Ascending aorta (tissue), 2 donors: Measurements from ENCODE around the gene IFITM1. TPM values are rescaled to one million over a fixed set of nuclear protein-coding genes. Genes with fewer than 3 reads are reported as not detected.
"Not testable (repeated sequence)": the region's sequence is repeated elsewhere in the genome, so short reads cannot be mapped to it uniquely, and the experiment has no call there.

Experiments
- DNase-seq, 2 donors: peaks; one replicate each; pipeline ENCODE4 v3.0.0-alpha.2; 2019; ENCODE audit warnings: low spot score in 2 of 2
- H3K27ac ChIP-seq, 2 donors: fragments of 200-600 bp; sonication (generic); one replicate each; pipeline ENCODE4 v1.5.1; 2016 to 2017; ENCODE audit warnings: mild to moderate bottlenecking in 1 of 2
- H3K27me3 ChIP-seq: fragments of 200-600 bp; sonication (generic); one replicate; pipeline ENCODE4 v1.5.1; 2017
- H3K36me3 ChIP-seq, 2 donors: fragments of 200-600 bp; sonication (generic); one replicate each; pipeline ENCODE4 v1.5.1; 2016
- H3K4me1 ChIP-seq, 2 donors: fragments of 200-600 bp; sonication (generic); one replicate each; pipeline ENCODE4 v1.5.1; 2016 to 2017; ENCODE audit warnings: mild to moderate bottlenecking in 1 of 2
- H3K4me3 ChIP-seq, 2 donors: fragments of 200-600 bp; sonication (generic); one replicate each; pipeline ENCODE4 v1.5.1; 2016 to 2017; ENCODE audit warnings: mild to moderate bottlenecking in 1 of 2
- H3K9me3 ChIP-seq, 2 donors: fragments of 200-600 bp; sonication (generic); one replicate each; pipeline ENCODE4 v1.5.1; 2016
- intact Hi-C: fragments of 100-400 bp; cut with DNase I; formaldehyde crosslinking; loops from one replicate; pipeline ENCODE4 v1.15.1; 2023
- total RNA-seq: library from RNA; depleted of rRNA; stranded (reverse); fragments of >200 nt; gene quantifications from one replicate; pipeline ENCODE4 v1.1.0, GENCODE V29; 2016
- TF ChIP-seq, protein P1 (sequence below), 3 experiments: fragments of 200-600 bp in 2 of 3; fragments of 450-650 bp in 1 of 3; sonication (generic) in 2 of 3; IDR thresholded peaks; one replicate each; pipeline ENCODE4 v1.5.1; 2016 to 2019; ENCODE audit warnings: antibody characterized with exemption in 3 of 3, mild to moderate bottlenecking in 1 of 3, moderate library complexity in 1 of 3

Gene IFITM1
- total RNA-seq, 1 donor from 2014 or later = 650 TPM

DNA sequence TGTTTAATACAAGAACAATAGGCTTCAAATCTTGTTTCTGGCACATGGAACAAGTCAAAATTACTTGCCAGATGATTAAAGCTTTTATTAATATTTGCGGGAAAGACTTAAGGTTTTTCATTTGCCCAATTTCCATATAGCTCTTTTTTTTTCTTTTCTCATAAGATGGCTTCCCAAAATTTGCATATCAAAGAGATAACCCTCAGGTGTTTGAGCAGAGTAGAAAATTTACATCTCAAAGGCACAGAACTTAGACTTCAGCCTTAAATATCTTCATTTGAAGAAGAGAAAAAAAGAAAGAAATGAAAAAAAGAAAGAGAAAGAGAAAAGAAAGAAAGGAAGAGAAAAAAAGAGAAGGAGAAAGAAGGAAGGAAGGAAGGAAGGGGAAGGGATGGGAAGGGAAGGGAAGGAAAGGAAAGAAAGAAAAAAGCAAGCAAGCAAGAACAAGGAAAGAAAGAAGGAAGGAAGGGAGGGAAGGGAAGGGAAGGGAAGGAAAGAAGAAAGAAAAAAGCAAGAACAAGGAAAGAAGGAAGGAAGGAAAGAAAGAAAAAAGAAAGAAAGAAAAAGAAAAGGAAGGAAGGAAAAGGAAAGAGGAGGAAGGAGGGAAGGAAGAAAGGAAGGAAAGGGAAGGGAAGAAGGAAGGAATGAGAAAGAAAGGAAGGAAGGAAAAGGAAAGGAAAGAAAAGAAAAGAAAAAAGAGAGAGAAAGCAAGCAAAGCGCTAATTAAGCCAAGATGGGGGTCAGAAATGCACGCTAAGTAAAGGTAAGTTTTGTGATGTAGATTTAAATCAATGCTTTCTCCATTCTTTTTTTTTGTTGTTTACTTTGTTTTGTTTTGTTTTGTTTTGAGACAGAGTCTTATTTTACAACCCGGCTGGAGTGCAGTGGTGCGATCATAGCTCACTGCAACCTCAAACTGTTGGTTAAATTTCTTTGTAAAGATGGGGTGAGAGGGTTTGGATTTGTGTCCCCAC, 27.0 kb downstream of the IFITM1 start:
- Histone ChIP-seq H3K27ac (no peak overlapping the region), H3K4me3 (no peak overlapping the region), H3K36me3 (no peaks in the 10 kb centered on the region), H3K9me3 (no peaks in the 10 kb centered on the region), H3K27me3 (no peaks in the 10 kb centered on the region), H3K4me1 (no peaks in the 10 kb centered on the region)
- DNase-seq = no peak
- intact Hi-C loops = no loop called here
- TF ChIP-seq, protein P1, sequence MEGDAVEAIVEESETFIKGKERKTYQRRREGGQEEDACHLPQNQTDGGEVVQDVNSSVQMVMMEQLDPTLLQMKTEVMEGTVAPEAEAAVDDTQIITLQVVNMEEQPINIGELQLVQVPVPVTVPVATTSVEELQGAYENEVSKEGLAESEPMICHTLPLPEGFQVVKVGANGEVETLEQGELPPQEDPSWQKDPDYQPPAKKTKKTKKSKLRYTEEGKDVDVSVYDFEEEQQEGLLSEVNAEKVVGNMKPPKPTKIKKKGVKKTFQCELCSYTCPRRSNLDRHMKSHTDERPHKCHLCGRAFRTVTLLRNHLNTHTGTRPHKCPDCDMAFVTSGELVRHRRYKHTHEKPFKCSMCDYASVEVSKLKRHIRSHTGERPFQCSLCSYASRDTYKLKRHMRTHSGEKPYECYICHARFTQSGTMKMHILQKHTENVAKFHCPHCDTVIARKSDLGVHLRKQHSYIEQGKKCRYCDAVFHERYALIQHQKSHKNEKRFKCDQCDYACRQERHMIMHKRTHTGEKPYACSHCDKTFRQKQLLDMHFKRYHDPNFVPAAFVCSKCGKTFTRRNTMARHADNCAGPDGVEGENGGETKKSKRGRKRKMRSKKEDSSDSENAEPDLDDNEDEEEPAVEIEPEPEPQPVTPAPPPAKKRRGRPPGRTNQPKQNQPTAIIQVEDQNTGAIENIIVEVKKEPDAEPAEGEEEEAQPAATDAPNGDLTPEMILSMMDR (IDR thresholded peaks at IDR 0.05) = no peak

DNA sequence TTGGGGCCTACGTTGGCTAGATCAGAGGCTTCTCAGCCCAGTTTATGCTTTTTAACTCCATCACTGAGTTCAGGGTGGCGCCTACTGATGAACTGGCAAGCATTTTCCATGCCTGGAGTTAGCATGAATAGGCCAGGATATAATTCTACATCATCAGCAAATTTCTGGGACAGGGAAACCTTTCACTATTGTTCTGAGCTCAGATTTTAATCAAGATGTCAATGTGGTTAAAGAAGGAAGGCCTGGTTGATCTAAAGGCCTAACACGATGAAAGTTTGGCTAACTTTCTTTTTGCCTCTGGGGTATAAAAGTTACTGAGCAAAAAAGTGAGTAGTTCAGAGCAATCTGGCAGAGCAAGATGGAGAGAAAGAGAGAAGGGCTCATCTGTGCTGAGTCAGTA, 28.5 kb downstream of the IFITM1 start:
- TF ChIP-seq, protein P1 (IDR thresholded peaks at IDR 0.05) = no peak
- no peaks in the 10 kb centered on the region for H3K36me3 ChIP-seq
- no peaks in the 10 kb centered on the region for H3K4me1 ChIP-seq
- no peaks in the 10 kb centered on the region for H3K27me3 ChIP-seq
- H3K9me3 ChIP-seq = no peaks in the 10 kb centered on the region
- no peak overlapping the region for H3K27ac ChIP-seq
- no peak overlapping the region for H3K4me3 ChIP-seq
- DNase-seq = no peak
- intact Hi-C loops = no loop called here

DNA sequence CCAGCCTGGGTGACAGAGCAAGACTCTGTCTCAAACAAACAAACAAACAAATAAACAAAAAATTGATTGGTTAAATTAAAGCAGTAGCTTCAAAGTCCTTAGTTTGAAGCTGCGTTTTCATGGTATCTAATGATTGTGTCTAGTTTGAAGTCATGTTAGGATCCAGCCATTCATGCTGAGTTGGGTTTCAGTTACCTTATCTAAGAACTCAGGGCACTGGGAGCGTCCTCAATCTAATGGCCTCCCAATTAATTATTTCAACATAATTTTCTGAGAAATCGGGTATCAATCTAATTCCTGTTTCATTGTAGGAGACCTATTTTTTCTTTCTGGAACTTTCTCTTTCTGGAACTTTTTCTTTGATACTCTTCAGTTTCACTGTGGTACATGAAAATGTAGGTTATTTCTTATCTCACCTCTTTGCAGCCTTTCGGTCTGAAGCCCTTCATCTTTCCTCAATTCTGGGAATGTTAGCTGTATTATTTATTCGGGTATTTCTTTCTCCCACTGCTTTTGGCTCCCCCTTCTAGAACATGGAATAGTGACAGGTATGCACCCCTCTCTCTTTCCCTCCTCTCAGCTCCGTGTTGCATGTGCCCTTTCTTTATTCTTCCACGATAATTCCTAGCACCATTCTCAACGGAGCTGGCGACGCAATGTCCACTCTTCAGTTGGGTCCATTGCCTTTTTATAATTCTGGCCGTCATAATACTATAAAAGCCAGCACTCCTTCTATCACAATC, 31.2 kb downstream of the IFITM1 start:
- Histone ChIP-seq H3K4me1 (no peaks in the 10 kb centered on the region), H3K36me3 (no peaks in the 10 kb centered on the region), H3K27ac (no peak overlapping the region), H3K4me3 (no peak overlapping the region), H3K9me3 (no peaks in the 10 kb centered on the region), H3K27me3 (no peaks in the 10 kb centered on the region)
- TF ChIP-seq, protein P1 (IDR thresholded peaks at IDR 0.05) = no peak
- DNase-seq = no peak
- intact Hi-C loops = no loop called here

DNA sequence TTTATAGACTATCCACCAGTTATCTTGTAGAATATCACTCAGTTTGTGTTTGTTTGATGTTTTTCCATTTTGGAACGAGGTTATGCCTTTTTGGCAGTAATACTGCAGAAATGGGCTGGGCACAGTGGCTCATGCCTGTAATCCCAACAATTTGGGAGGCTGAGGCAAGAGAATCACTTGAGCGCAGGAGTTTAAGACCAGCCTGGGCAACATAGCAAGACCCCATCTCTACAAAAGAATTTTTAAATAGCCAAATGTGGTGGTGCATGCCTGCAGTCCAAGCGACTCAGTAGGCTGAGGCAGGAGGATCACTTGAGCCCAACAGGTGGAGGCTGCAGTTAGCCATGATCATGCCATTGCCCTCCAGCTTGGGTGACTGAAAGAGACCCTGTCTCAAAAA, 32.7 kb downstream of the IFITM1 start:
- no peaks in the 10 kb centered on the region for H3K9me3 ChIP-seq
- no peaks in the 10 kb centered on the region for H3K27me3 ChIP-seq
- H3K27ac ChIP-seq = no peak overlapping the region
- intact Hi-C loops = no loop called here
- TF ChIP-seq, protein P1 (IDR thresholded peaks at IDR 0.05) = no peak
- DNase-seq = no peak
- H3K4me1 ChIP-seq = no peaks in the 10 kb centered on the region
- no peaks in the 10 kb centered on the region for H3K36me3 ChIP-seq
- H3K4me3 ChIP-seq = no peak overlapping the region

DNA sequence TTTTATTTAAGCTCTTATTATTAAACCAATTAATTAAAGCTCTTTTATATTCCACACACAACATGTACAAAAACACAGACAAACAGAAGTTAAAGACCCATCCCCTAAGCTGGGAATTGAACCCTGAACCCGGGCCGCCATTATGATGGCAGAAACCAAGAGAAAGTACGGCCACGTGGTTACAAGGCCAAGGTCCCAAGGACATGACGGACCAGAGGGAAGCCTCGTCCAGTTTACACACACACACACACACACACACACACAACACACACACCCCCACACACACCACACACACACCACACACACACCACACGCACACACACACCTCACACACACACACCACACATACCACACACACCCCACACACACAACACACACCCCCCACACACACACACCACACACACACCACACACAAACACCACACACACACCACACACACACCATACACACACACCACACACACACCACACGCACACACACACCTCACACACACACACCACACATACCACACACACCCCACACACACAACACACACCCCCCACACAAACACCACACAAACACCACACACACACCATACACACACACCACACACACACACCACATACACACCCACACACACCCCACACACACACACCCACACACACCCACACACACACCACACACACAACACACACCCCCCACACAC, 35.6 kb downstream of the IFITM1 start:
- H3K27me3 ChIP-seq, H3K4me3 ChIP-seq, H3K36me3 ChIP-seq, H3K9me3 ChIP-seq, intact Hi-C loops, DNase-seq, H3K27ac ChIP-seq: not testable (repeated sequence)
- H3K4me1 ChIP-seq = peaks cover 18 to 20% of the 10 kb centered on the region in 2 donors

DNA sequence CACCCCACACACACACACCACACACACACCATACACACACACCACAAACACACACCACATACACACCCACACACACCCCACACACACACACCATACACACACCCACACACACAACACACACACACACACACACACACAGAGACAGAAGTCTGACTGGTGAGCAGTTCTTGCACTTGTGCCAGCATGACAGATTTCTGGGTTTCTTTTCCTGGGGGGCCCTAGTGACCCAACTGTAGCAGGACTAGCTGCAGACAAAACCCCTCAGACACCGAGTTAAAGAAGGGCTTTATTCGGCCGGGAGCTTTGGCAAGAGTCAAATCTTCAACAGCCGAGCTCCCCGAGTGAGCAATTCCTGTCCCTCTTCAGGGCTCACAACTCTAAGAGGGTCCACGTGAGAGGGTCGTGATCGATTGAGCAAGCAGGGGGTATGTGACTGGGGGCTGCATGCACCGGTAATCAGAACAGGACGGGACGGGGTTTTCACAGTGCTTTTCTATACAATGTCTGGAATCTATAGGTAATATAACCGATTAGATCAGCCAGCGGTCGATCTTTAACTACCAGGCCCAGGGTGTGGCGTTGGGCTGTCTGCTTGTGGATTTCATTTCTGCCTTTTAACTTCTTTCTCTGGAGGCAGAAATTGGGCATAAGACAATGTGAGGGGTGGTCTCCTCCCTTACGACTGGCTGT, 36.3 kb downstream of the IFITM1 start:
- H3K4me3 ChIP-seq = not testable (repeated sequence)

More for the DNA sequence above, 36.3 kb downstream of the IFITM1 start:
- H3K4me1 ChIP-seq = peaks cover 20 to 22% of the 10 kb centered on the region in 2 donors
- intact Hi-C loops, H3K9me3 ChIP-seq, H3K36me3 ChIP-seq, H3K27ac ChIP-seq, DNase-seq, H3K27me3 ChIP-seq: not testable (repeated sequence)
